Renal cortical epithelial cell (primary cell): ENCODE results near the gene MARS1. TPM values are rescaled to one million over a fixed set of nuclear protein-coding genes. Genes with fewer than 3 reads are reported as not detected.

Experiments
- DNase-seq: peaks from one replicate; pipeline ENCODE4 v3.0.0-alpha.2; 2011; ENCODE audit warnings: low read depth
- total RNA-seq: library from RNA; depleted of rRNA; stranded (reverse); fragments of >200 nt; gene quantifications from 2 replicates; pipeline ENCODE4 v1.2.3, GENCODE V29; 2014

The MARS1 gene
- total RNA-seq, 1 donor from 2014 or later = 134 TPM

- DNase-seq = no peak
Observed at GRCh38 chr12:57530396-57531142, 42.7 kb downstream of the MARS1 start.

- DNase-seq = no peak
Observed at GRCh38 chr12:57531836-57532235, 44.0 kb downstream of the MARS1 start.

GRCh38 chr12:57533108-57533507 lies 45.2 kb downstream of the MARS1 start:
- no peak for DNase-seq

GRCh38 chr12:57534250-57534649 lies 46.4 kb downstream of the MARS1 start:
- no peak for DNase-seq

GRCh38 chr12:57534991-57535543 lies 47.2 kb downstream of the MARS1 start:
- DNase-seq = no peak

GRCh38 chr12:57535764-57536596 lies 48.1 kb downstream of the MARS1 start:
- no peak for DNase-seq

GRCh38 chr12:57536597-57536942 lies 48.7 kb downstream of the MARS1 start:
- no peak for DNase-seq

GRCh38 chr12:57539134-57539768 lies 51.4 kb downstream of the MARS1 start:
- no peak for DNase-seq

GRCh38 chr12:57541001-57541400 lies 53.1 kb downstream of the MARS1 start:
- no peak for DNase-seq

GRCh38 chr12:57541717-57542116 lies 53.8 kb downstream of the MARS1 start:
- DNase-seq = no peak

GRCh38 chr12:57543581-57543980 lies 55.7 kb downstream of the MARS1 start:
- DNase-seq = no peak

GRCh38 chr12:57545809-57546437 lies 58.1 kb downstream of the MARS1 start:
- no peak for DNase-seq

- peak; percentile 92 for DNase-seq
Observed at GRCh38 chr12:57546438-57547287, 58.8 kb downstream of the MARS1 start, which contains the start of gene DCTN2. Gene DCTN2 (minus strand): TSS chr12:57547192. CDS start chr12:57547063, 129 bp downstream.

- DNase-seq = no peak
Observed at GRCh38 chr12:57547288-57548012, 59.6 kb downstream of the MARS1 start.

GRCh38 chr12:57548013-57548315 lies 60.1 kb downstream of the MARS1 start:
- no peak for DNase-seq

GRCh38 chr12:57548488-57548887 lies 60.6 kb downstream of the MARS1 start:
- DNase-seq = no peak

GRCh38 chr12:57549203-57549908 lies 61.5 kb downstream of the MARS1 start:
- DNase-seq = no peak

GRCh38 chr12:57549909-57550640 lies 62.2 kb downstream of the MARS1 start, which contains the start of gene KIF5A:
Gene KIF5A (plus strand): TSS chr12:57550044. CDS start chr12:57550272, 228 bp downstream.
- no peak for DNase-seq
